Peyer's patch (tissue), 4 donors: ENCODE data around the gene PIP4K2C. TPM values are rescaled to one million over a fixed set of nuclear protein-coding genes. Genes with fewer than 3 reads are reported as not detected.
A peak's percentile ranks its signal among the peaks of the same experiment; 100 is the strongest.

Experiments
- DNase-seq, 3 donors: peaks; one replicate each; pipeline ENCODE4 v3.0.0-alpha.2; 2017 to 2019
- H3K27ac ChIP-seq, 4 donors: fragments of 200-600 bp; sonication (generic); one replicate each; pipeline ENCODE4 v1.5.1; 2016 to 2019
- H3K27me3 ChIP-seq, 2 donors: fragments of 200-600 bp; sonication (generic); one replicate each; pipeline ENCODE4 v1.5.1; 2019
- H3K36me3 ChIP-seq, 3 donors: fragments of 200-600 bp; sonication (generic); one replicate each; pipeline ENCODE4 v1.5.1; 2016 to 2019
- H3K4me1 ChIP-seq, 4 donors: fragments of 200-600 bp; sonication (generic); one replicate each; pipeline ENCODE4 v1.5.1; 2016 to 2019
- H3K4me3 ChIP-seq, 4 donors: fragments of 200-600 bp; sonication (generic); 1 replicate in 3 of 4; 2 replicates in 1 of 4; pipeline ENCODE4 v1.5.1; 2016 to 2019; ENCODE audit warnings: mild to moderate bottlenecking in 1 of 4
- H3K9me3 ChIP-seq, 4 donors: fragments of 200-600 bp; sonication (generic); one replicate each; pipeline ENCODE4 v1.5.1; 2016 to 2019; ENCODE audit warnings: mild to moderate bottlenecking in 1 of 4
- CTCF ChIP-seq, 6 experiments: fragments of 450-650 bp in 4 of 6; fragments of 200-600 bp in 2 of 6; sonication (generic) in 1 of 6; IDR thresholded peaks; one replicate each; pipeline ENCODE4 v1.5.1; 2017 to 2019; ENCODE audit warnings: antibody characterized with exemption in 6 of 6, mild to moderate bottlenecking in 3 of 6, moderate library complexity in 1 of 6
- POLR2A ChIP-seq, 2 donors: fragments of 450-650 bp; IDR thresholded peaks; one replicate each; pipeline ENCODE4 v1.5.1; 2017; ENCODE audit warnings: antibody characterized with exemption in 2 of 2, mild to moderate bottlenecking in 2 of 2, moderate library complexity in 2 of 2
- total RNA-seq, 4 donors: library from RNA; depleted of rRNA; stranded (reverse); fragments of >200 nt; gene quantifications; one replicate each; pipeline ENCODE4 v1.1.0, GENCODE V29; 2016

PIP4K2C gene
- total RNA-seq, 4 donors from 2014 or later, result 9.1 to 52.6 (median 37.9) TPM

- no peak for DNase-seq
- Histone ChIP-seq H3K27me3 (no peaks in the 10 kb centered on the region), H3K9me3 (no peaks in the 10 kb centered on the region), H3K4me3 (no peak overlapping the region), H3K36me3 (peaks cover 0 to 43% (median 0%) of the 10 kb centered on the region in 3 donors), H3K4me1 (peaks cover 0 to 25% (median 0%) of the 10 kb centered on the region in 4 donors), H3K27ac (no peak overlapping the region)
- TF ChIP-seq POLR2A (IDR thresholded peaks at IDR 0.05) (no peak), CTCF (IDR thresholded peaks at IDR 0.05) (no peak)
Measured at GRCh38 chr12:57602544-57602943, 11.6 kb downstream of the PIP4K2C start.

GRCh38 chr12:57603324-57603723, 12.3 kb downstream of the PIP4K2C start:
- H3K27me3 ChIP-seq, result no peaks in the 10 kb centered on the region

GRCh38 chr12:57603815-57604453, 12.9 kb downstream of the PIP4K2C start:
- Histone ChIP-seq H3K27me3 (no peaks in the 10 kb centered on the region), H3K4me3 (peak overlapping the region; percentile 54 to 80 (median 68)), H3K4me1 (peaks cover 0 to 25% (median 0%) of the 10 kb centered on the region in 4 donors), H3K27ac (peak overlapping the region; percentile 70 to 90 (median 82)), H3K9me3 (no peaks in the 10 kb centered on the region), H3K36me3 (peaks cover 0 to 32% (median 0%) of the 10 kb centered on the region in 3 donors)
- DNase-seq, result no peak
- no peak for TF ChIP-seq POLR2A (IDR thresholded peaks at IDR 0.05)
- TF ChIP-seq CTCF (IDR thresholded peaks at IDR 0.05), result no peak

More at GRCh38 chr12:57603324-57603723, 12.3 kb downstream of the PIP4K2C start:
- no peak for DNase-seq
- Histone ChIP-seq H3K36me3 (peaks cover 0 to 37% (median 0%) of the 10 kb centered on the region in 3 donors), H3K27ac (peak overlapping the region in 2 of 4 donors; percentile 38 to 88), H3K4me1 (peaks cover 0 to 25% (median 0%) of the 10 kb centered on the region in 4 donors), H3K9me3 (no peaks in the 10 kb centered on the region), H3K4me3 (no peak overlapping the region)
- TF ChIP-seq CTCF (IDR thresholded peaks at IDR 0.05) (no peak), POLR2A (IDR thresholded peaks at IDR 0.05) (no peak)

GRCh38 chr12:57604454-57604991, 13.5 kb downstream of the PIP4K2C start, which contains the start of gene DTX3:
TSS of gene DTX3 (plus strand) at chr12:57604824. CDS start at chr12:57606518, 1,694 bp downstream.
- TF ChIP-seq POLR2A (IDR thresholded peaks at IDR 0.05) (no peak), CTCF (IDR thresholded peaks at IDR 0.05) (no peak)
- DNase-seq, result peak in 2 of 3 donors; percentile 64 to 66
- peak within 1 kb of the TSS; percentile 54 to 80 (median 68) for H3K4me3 ChIP-seq
- peaks cover 0 to 26% (median 0%) of the 10 kb centered on the region in 3 donors for H3K36me3 ChIP-seq
- peaks cover 0 to 25% (median 0%) of the 10 kb centered on the region in 4 donors for H3K4me1 ChIP-seq
- no peaks in the 10 kb centered on the region for H3K9me3 ChIP-seq
- H3K27ac ChIP-seq, result peak within 1 kb of the TSS; percentile 70 to 90 (median 82)
- no peaks in the 10 kb centered on the region for H3K27me3 ChIP-seq

- no peak for TF ChIP-seq CTCF (IDR thresholded peaks at IDR 0.05)
- TF ChIP-seq POLR2A (IDR thresholded peaks at IDR 0.05), result no peak
- H3K27ac ChIP-seq, result peak overlapping the region; percentile 70 to 90 (median 82)
- peaks cover 0 to 25% (median 0%) of the 10 kb centered on the region in 4 donors for H3K4me1 ChIP-seq
- H3K36me3 ChIP-seq, result peaks cover 0 to 21% (median 0%) of the 10 kb centered on the region in 3 donors
- H3K4me3 ChIP-seq, result peak overlapping the region; percentile 54 to 80 (median 68)
- no peaks in the 10 kb centered on the region for H3K27me3 ChIP-seq
- no peak for DNase-seq
- H3K9me3 ChIP-seq, result no peaks in the 10 kb centered on the region
Measured at GRCh38 chr12:57604992-57605810, 14.2 kb downstream of the PIP4K2C start.
